Suprapubic skin (tissue), 3 donors: ENCODE measurements around the gene SH2B3.

Source experiments
- CTCF ChIP-seq, 2 donors: fragments of 200-600 bp in 1 of 2; fragments of 450-650 bp in 1 of 2; sonication (generic) in 1 of 2; IDR thresholded peaks; one replicate each; pipeline ENCODE4 v1.5.1; 2016 to 2019; ENCODE audit warnings: antibody characterized with exemption in 2 of 2, mild to moderate bottlenecking in 1 of 2, moderate library complexity in 1 of 2
- POLR2A ChIP-seq, 2 donors: fragments of 450-650 bp; IDR thresholded peaks; one replicate each; pipeline ENCODE4 v1.6.1; 2017; ENCODE audit warnings: antibody characterized with exemption in 2 of 2, mild to moderate bottlenecking in 2 of 2, moderate library complexity in 2 of 2

GRCh38 chr12:111393700-111394300 lies 11.9 kb upstream of the SH2B3 start:
- TF ChIP-seq CTCF (IDR thresholded peaks at IDR 0.05) (no peak), POLR2A (IDR thresholded peaks at IDR 0.05) (no peak)
